ENCODE measurements around the gene PPP6R2.

DNA sequence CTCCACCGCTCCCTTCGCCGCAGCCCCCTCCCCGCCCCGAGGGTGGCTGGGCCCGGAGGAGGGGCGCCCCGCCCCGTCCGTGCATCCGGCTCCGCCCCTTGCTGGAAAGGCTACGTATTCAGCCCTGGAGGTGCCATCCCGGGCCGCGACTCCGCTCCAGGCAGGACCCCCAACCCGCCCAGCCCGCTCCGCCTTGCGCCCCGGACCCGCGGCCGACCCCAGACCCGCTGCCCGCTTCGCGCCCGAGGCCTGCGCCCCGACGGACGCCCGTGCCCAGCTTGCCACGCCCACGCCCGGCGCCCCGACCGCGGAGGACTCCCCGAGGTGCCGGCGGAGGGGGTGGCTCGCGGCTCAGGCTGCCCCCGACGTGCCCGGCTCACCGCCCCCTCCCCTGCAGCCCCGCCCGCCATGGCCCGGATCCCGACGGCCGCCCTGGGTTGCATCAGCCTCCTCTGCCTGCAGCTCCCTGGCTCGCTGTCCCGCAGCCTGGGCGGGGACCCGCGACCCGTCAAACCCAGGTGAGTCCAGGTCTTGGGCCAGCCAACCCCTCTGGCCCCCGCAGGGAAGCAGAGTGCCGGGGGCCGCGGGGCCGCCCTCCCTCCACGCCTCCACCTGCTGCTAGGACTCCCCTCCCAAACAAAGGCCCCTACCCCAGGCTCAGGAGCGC is 138.4 kb downstream of the PPP6R2 start, which contains the start of gene ADM2:
- TF ChIP-seq, protein P1, sequence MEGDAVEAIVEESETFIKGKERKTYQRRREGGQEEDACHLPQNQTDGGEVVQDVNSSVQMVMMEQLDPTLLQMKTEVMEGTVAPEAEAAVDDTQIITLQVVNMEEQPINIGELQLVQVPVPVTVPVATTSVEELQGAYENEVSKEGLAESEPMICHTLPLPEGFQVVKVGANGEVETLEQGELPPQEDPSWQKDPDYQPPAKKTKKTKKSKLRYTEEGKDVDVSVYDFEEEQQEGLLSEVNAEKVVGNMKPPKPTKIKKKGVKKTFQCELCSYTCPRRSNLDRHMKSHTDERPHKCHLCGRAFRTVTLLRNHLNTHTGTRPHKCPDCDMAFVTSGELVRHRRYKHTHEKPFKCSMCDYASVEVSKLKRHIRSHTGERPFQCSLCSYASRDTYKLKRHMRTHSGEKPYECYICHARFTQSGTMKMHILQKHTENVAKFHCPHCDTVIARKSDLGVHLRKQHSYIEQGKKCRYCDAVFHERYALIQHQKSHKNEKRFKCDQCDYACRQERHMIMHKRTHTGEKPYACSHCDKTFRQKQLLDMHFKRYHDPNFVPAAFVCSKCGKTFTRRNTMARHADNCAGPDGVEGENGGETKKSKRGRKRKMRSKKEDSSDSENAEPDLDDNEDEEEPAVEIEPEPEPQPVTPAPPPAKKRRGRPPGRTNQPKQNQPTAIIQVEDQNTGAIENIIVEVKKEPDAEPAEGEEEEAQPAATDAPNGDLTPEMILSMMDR (IDR thresholded peaks at IDR 0.05; ENCODE audit: low read depth, low read length): no peak
- TF ChIP-seq POLR2A (IDR thresholded peaks at IDR 0.05; ENCODE audit: extremely low read depth, insufficient read length) (no peak), MYC (IDR thresholded peaks at IDR 0.05; ENCODE audit: low read depth, low read length) (no peak)

Data from NB4 (cell line).